ENCODE results near the gene ZNF791. TPM values are rescaled to one million over a fixed set of nuclear protein-coding genes. Genes with fewer than 3 reads are reported as not detected.
"Not testable (repeated sequence)": the region's sequence is repeated elsewhere in the genome, so short reads cannot be mapped to it uniquely, and the experiment has no call there.

Gene ZNF791
- total RNA-seq (10 to 100 TPM; 14.0 to 33.0 (median 25.8) TPM), polyA plus RNA-seq (1 to 10 TPM; 4.7 to 7.2 (median 5.3) TPM)
- long read RNA-seq, donor 1, partial matches to known transcripts = 1,205 of 1,205 reads
- long read RNA-seq, donor 1, other reads (novel, unspliced or antisense) = 0 of 1,205 reads
- long read RNA-seq, donor 2, full-length matches to known transcripts = 4 of 1,360 reads
- long read RNA-seq, donor 2, partial matches to known transcripts = 1,356 of 1,360 reads
- long read RNA-seq, donor 2, other reads (novel, unspliced or antisense) = 0 of 1,360 reads
- long read RNA-seq, donor 3, full-length matches to known transcripts = 1 of 1 reads
- long read RNA-seq, donor 3, partial matches to known transcripts = 0 of 1 reads
- long read RNA-seq, donor 3, other reads (novel, unspliced or antisense) = 0 of 1 reads
- long read RNA-seq, donor 4 = 0 reads
- long read RNA-seq, donor 5, full-length matches to known transcripts = 2 of 2 reads
- long read RNA-seq, donor 5, partial matches to known transcripts = 0 of 2 reads
- long read RNA-seq, donor 5, other reads (novel, unspliced or antisense) = 0 of 2 reads
- long read RNA-seq, donor 6, full-length matches to known transcripts = 6 of 122 reads
- long read RNA-seq, donor 6, partial matches to known transcripts = 101 of 122 reads
- long read RNA-seq, donor 6, other reads (novel, unspliced or antisense) = 15 of 122 reads
- long read RNA-seq, donor 7, full-length matches to known transcripts = 5 of 1,985 reads
- long read RNA-seq, donor 7, partial matches to known transcripts = 1,980 of 1,985 reads
- long read RNA-seq, donor 7, other reads (novel, unspliced or antisense) = 0 of 1,985 reads
- long read RNA-seq, donor 8, full-length matches to known transcripts = 2 of 2 reads
- long read RNA-seq, donor 8, partial matches to known transcripts = 0 of 2 reads
- long read RNA-seq, donor 8, other reads (novel, unspliced or antisense) = 0 of 2 reads
- long read RNA-seq, donor 9, full-length matches to known transcripts = 2 of 2 reads
- long read RNA-seq, donor 9, partial matches to known transcripts = 0 of 2 reads
- long read RNA-seq, donor 9, other reads (novel, unspliced or antisense) = 0 of 2 reads
- long read RNA-seq, donor 10, partial matches to known transcripts = 752 of 752 reads
- long read RNA-seq, donor 10, other reads (novel, unspliced or antisense) = 0 of 752 reads

GRCh38 chr19:12610540-12611360 is at the start of gene ZNF791, which contains the start of gene ZNF490:
TSS of gene ZNF791 (plus strand) at chr19:12610920. CDS start at chr19:12611080, 160 bp downstream.
TSS of gene ZNF490 (minus strand) at chr19:12610813. CDS start at chr19:12610680, 133 bp downstream.
- peak; percentile 99 for DNase-seq
- Histone ChIP-seq H3K4me3 (peak within 1 kb of the TSS; percentile 77 to 99 (median 88)), H3K27me3 (no peaks in the 10 kb centered on the region), H3K27ac (peak within 1 kb of the TSS; percentile 91 to 100 (median 99)), H3K4me1 (peaks cover 26 to 67% (median 54%) of the 10 kb centered on the region in 4 donors), H3K36me3 (peaks cover 5 to 69% (median 53%) of the 10 kb centered on the region in 4 donors), H3K9me3 (no peaks in the 10 kb centered on the region)
- 0 to 1% (median 0%) methylated on average over 26 to 61 of the region's 61 CpGs for WGBS, 5 donors
- TF ChIP-seq EP300 (IDR thresholded peaks at IDR 0.05) (no peak), POLR2AphosphoS5 (IDR thresholded peaks at IDR 0.05) (peak; percentile 92 to 96 (median 95)), POLR2A (IDR thresholded peaks at IDR 0.05) (peak in 2 of 4 donors; percentile 38 to 84)
- TF ChIP-seq, protein P1, sequence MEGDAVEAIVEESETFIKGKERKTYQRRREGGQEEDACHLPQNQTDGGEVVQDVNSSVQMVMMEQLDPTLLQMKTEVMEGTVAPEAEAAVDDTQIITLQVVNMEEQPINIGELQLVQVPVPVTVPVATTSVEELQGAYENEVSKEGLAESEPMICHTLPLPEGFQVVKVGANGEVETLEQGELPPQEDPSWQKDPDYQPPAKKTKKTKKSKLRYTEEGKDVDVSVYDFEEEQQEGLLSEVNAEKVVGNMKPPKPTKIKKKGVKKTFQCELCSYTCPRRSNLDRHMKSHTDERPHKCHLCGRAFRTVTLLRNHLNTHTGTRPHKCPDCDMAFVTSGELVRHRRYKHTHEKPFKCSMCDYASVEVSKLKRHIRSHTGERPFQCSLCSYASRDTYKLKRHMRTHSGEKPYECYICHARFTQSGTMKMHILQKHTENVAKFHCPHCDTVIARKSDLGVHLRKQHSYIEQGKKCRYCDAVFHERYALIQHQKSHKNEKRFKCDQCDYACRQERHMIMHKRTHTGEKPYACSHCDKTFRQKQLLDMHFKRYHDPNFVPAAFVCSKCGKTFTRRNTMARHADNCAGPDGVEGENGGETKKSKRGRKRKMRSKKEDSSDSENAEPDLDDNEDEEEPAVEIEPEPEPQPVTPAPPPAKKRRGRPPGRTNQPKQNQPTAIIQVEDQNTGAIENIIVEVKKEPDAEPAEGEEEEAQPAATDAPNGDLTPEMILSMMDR (IDR thresholded peaks at IDR 0.05) = peak in 1 of 7 experiments; percentile 13
- intact Hi-C loops (cut with DNase I; ENCODE audit: low total_unique reads) = no loop called here

DNA sequence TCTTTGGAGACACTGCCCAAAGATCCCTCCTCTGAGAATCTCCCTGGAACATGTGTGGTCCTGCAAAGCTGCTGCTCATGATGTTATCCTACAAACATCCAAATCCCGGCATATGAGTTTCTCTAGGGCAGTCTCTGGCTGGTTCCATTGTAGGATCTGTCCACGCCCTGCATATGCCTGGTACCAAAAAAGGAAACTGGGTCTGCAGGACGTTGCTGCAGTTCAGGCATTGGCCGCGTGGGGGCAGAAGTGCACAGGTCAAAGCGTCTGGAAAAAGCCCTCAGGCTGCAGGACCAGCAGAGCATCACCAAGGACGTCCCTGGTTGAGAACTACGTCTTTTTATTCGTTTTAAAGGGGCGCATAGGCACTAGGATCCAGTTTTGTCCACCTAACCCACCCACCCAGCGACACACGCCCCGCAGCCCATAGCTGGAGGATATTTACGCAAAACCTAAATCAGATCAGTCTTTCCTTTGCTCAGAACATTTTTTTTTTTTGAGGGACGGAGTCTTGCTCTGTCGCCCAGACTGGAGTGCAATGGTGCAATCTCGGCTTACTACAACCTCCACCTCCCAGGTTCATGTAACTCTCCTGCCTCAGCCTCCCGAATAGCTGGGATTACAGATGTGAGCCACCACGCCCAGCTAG is 46.6 kb upstream of the ZNF791 start:
- Histone ChIP-seq H3K27ac (peak overlapping the region in 1 of 5 donors; percentile 54), H3K27me3 (no peaks in the 10 kb centered on the region), H3K4me1 (peaks cover 0 to 10% (median 9%) of the 10 kb centered on the region in 4 donors), H3K9me3 (no peaks in the 10 kb centered on the region), H3K36me3 (no peaks in the 10 kb centered on the region), H3K4me3 (no peak overlapping the region)
- 18 to 21% (median 20%) methylated on average over 19 of the region's 19 CpGs for WGBS, 5 donors
- DNase-seq = peak; percentile 92 to 95
- TF ChIP-seq, protein P1 (IDR thresholded peaks at IDR 0.05) = peak in 5 of 7 experiments; percentile 89 to 96 (median 93)
- TF ChIP-seq POLR2AphosphoS5 (IDR thresholded peaks at IDR 0.05) = peak in 2 of 3 donors; percentile 36 to 73
- TF ChIP-seq EP300 (IDR thresholded peaks at IDR 0.05) = no peak
- intact Hi-C loops (cut with DNase I; ENCODE audit: low total_unique reads) = loop anchor here (10.0 kb wide), 1 partner anchor 111 kb away; no protein-coding TSS in a partner anchor

DNA sequence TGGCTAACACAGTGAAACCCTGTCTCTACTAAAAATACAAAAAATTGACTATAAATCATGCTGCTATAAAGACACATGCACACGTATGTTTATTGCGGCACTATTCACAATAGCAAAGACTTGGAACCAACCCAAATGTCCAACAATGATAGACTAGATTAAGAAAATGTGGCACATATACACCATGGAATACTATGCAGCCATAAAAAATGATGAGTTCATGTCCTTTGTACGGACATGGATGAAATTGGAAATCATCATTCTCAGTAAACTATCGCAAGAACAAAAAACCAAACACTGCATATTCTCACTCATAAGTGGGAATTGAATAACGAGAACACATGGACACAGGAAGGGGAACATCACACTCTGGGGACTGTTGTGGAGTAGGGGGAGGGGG is 44.3 kb upstream of the ZNF791 start:
- not testable (repeated sequence) for DNase-seq, H3K4me3 ChIP-seq, H3K36me3 ChIP-seq, H3K27me3 ChIP-seq, H3K9me3 ChIP-seq, H3K27ac ChIP-seq
- 87 to 92% (median 90%) methylated on average over 5 of the region's 5 CpGs for WGBS, 5 donors
- H3K4me1 ChIP-seq = peaks cover 0 to 10% (median 9%) of the 10 kb centered on the region in 4 donors
- intact Hi-C loops (cut with DNase I; ENCODE audit: low total_unique reads) = loop anchor here (10.0 kb wide), 1 partner anchor 108 kb away; no protein-coding TSS in a partner anchor

GRCh38 chr19:12567951-12568350 is 42.8 kb upstream of the ZNF791 start:
- Histone ChIP-seq H3K27me3 (no peaks in the 10 kb centered on the region), H3K27ac (no peak overlapping the region), H3K4me3 (no peak overlapping the region), H3K36me3 (no peaks in the 10 kb centered on the region), H3K4me1 (peaks cover 0 to 10% (median 9%) of the 10 kb centered on the region in 4 donors), H3K9me3 (no peaks in the 10 kb centered on the region)
- DNase-seq = no peak
- TF ChIP-seq, protein P1 (IDR thresholded peaks at IDR 0.05) = no peak
- TF ChIP-seq EP300 (IDR thresholded peaks at IDR 0.05) (no peak), POLR2A (IDR thresholded peaks at IDR 0.05) (no peak), POLR2AphosphoS5 (IDR thresholded peaks at IDR 0.05) (no peak)
- 74 to 90% (median 87%) methylated on average over 4 of the region's 4 CpGs for WGBS, 5 donors
- intact Hi-C loops (cut with DNase I; ENCODE audit: low total_unique reads) = loop anchor here (10.0 kb wide), 1 partner anchor 107 kb away; no protein-coding TSS in a partner anchor

Measured in stomach (tissue), 19 donors.